H9 (cell line): ENCODE data around the gene SEMA3D. TPM values are rescaled to one million over a fixed set of nuclear protein-coding genes. Genes with fewer than 3 reads are reported as not detected.

Source experiments
- DNase-seq: peaks from one replicate; pipeline ENCODE4 v3.0.0-alpha.2; 2017
- H2AFZ ChIP-seq: one replicate; pipeline ENCODE4 v1.6.1; 2013; ENCODE audit warnings: mild to moderate bottlenecking, low read length, control low read depth, moderate library complexity
- H2AK5ac ChIP-seq: 2 replicates; pipeline ENCODE4 v1.6.1; 2013; ENCODE audit warnings: low read length, control low read depth, mixed read lengths; ENCODE audit not compliant: insufficient read length
- H2BK120ac ChIP-seq: one replicate; pipeline ENCODE4 v1.6.1; 2013; ENCODE audit warnings: low read depth, mild to moderate bottlenecking, low read length, control low read depth, inconsistent platforms; ENCODE audit not compliant: poor library complexity, severe bottlenecking
- H2BK12ac ChIP-seq: 2 replicates; pipeline ENCODE4 v1.6.1; 2013; ENCODE audit warnings: low read length, control low read depth, mixed read lengths, low read depth; ENCODE audit not compliant: insufficient read length
- H2BK15ac ChIP-seq: 2 replicates; pipeline ENCODE4 v1.6.1; 2013; ENCODE audit warnings: low read depth, low read length, control low read depth
- H2BK20ac ChIP-seq: one replicate; pipeline ENCODE4 v1.6.1; 2013; ENCODE audit warnings: low read depth, mild to moderate bottlenecking, low read length, control low read depth, inconsistent platforms; ENCODE audit not compliant: poor library complexity, severe bottlenecking
- H2BK5ac ChIP-seq: 2 replicates; pipeline ENCODE4 v1.6.1; 2013; ENCODE audit warnings: low read length, control low read depth, mixed read lengths; ENCODE audit not compliant: insufficient read length
- H3K14ac ChIP-seq: 2 replicates; pipeline ENCODE4 v1.6.1; 2013; ENCODE audit warnings: low read length, control low read depth; ENCODE audit not compliant: insufficient read depth
- H3K18ac ChIP-seq: 2 replicates; pipeline ENCODE4 v1.6.1; 2013; ENCODE audit warnings: low read depth, mild to moderate bottlenecking, mixed read lengths, low read length, control low read depth; ENCODE audit not compliant: insufficient read length
- H3K23ac ChIP-seq: 2 replicates; pipeline ENCODE4 v1.6.1; 2013; ENCODE audit warnings: low read length, control low read depth, mixed read lengths, low read depth; ENCODE audit not compliant: insufficient read length
- H3K23me2 ChIP-seq: 2 replicates; pipeline ENCODE4 v1.6.1; 2013; ENCODE audit warnings: low read depth, mild to moderate bottlenecking, mixed read lengths, low read length, control low read depth; ENCODE audit not compliant: insufficient read length, poor library complexity, severe bottlenecking
- H3K27ac ChIP-seq: 2 replicates; pipeline ENCODE4 v1.5.1; 2013; ENCODE audit warnings: low read length, control low read depth, mixed read lengths, low read depth; ENCODE audit not compliant: insufficient read length
- H3K27me3 ChIP-seq: 2 replicates; pipeline ENCODE4 v1.6.1; 2013; ENCODE audit warnings: low read length, control low read depth, inconsistent platforms; ENCODE audit not compliant: insufficient read depth
- H3K4ac ChIP-seq: 2 replicates; pipeline ENCODE4 v1.6.1; 2013; ENCODE audit warnings: low read depth, mild to moderate bottlenecking, control low read depth, inconsistent platforms, low read length, moderate library complexity
- H3K4me1 ChIP-seq: 2 replicates; pipeline ENCODE4 v1.6.1; 2013; ENCODE audit warnings: low read length, control low read depth, inconsistent platforms; ENCODE audit not compliant: insufficient read depth
- H3K4me2 ChIP-seq: 2 replicates; pipeline ENCODE4 v1.6.1; 2013; ENCODE audit warnings: low read length, control low read depth, mixed read lengths; ENCODE audit not compliant: insufficient read length, insufficient read depth
- H3K56ac ChIP-seq: 2 replicates; pipeline ENCODE4 v1.6.1; 2013; ENCODE audit warnings: low read depth, mild to moderate bottlenecking, mixed read lengths, low read length, control low read depth; ENCODE audit not compliant: insufficient read length
- H3K79me1 ChIP-seq: 2 replicates; pipeline ENCODE4 v1.6.1; 2013; ENCODE audit warnings: low read depth, mild to moderate bottlenecking, moderate library complexity, low read length, control low read depth, inconsistent platforms; ENCODE audit not compliant: insufficient read depth, poor library complexity, severe bottlenecking
- H3K79me2 ChIP-seq: 2 replicates; pipeline ENCODE4 v1.6.1; 2013; ENCODE audit warnings: low read length, control low read depth, inconsistent platforms; ENCODE audit not compliant: insufficient read depth
- H3K9ac ChIP-seq: 2 replicates; pipeline ENCODE4 v1.6.1; 2013; ENCODE audit warnings: low read length, control low read depth, mixed read lengths; ENCODE audit not compliant: insufficient read length; ENCODE audit errors: extremely low read depth
- H3K9me3 ChIP-seq: one replicate; pipeline ENCODE4 v1.6.1; 2013; ENCODE audit warnings: low read depth, low read length, inconsistent platforms; ENCODE audit not compliant: control insufficient read depth
- H3T11ph ChIP-seq: one replicate; pipeline ENCODE4 v1.6.1; 2013; ENCODE audit warnings: mild to moderate bottlenecking, low read length, control low read depth, inconsistent platforms
- H4K20me1 ChIP-seq: one replicate; pipeline ENCODE4 v1.6.1; 2013; ENCODE audit not compliant: control insufficient read depth, insufficient read length, insufficient read depth
- H4K5ac ChIP-seq: 2 replicates; pipeline ENCODE4 v1.6.1; 2013; ENCODE audit warnings: low read depth, mild to moderate bottlenecking, mixed read lengths, low read length, control low read depth; ENCODE audit not compliant: insufficient read length
- H4K8ac ChIP-seq: replicated peaks from 2 replicates; pipeline ENCODE4 v1.6.1; 2013; ENCODE audit warnings: low read length, control low read depth, mixed read lengths, low read depth; ENCODE audit not compliant: insufficient read length
- H4K91ac ChIP-seq: 2 replicates; pipeline ENCODE4 v1.6.1; 2013; ENCODE audit warnings: low read depth, mild to moderate bottlenecking, moderate library complexity, mixed read lengths, low read length, control low read depth; ENCODE audit not compliant: insufficient read length
- H3K27ac Mint-ChIP-seq, 3 experiments: 2 replicates in 2 of 3; 3 replicates in 1 of 3; pipeline ENCODE4 v1.8.0; 2020 to 2021; ENCODE audit warnings: mixed read lengths in 3 of 3, mild to moderate bottlenecking in 1 of 3, moderate library complexity in 1 of 3
- H3K27me3 Mint-ChIP-seq: 2 replicates; pipeline ENCODE4 v1.8.0; 2021; ENCODE audit warnings: low read depth, mild to moderate bottlenecking, moderate library complexity, mixed read lengths
- H3K36me3 Mint-ChIP-seq, 3 experiments: 2 replicates in 2 of 3; 3 replicates in 1 of 3; pipeline ENCODE4 v1.8.0; 2020 to 2021; ENCODE audit warnings: low read depth in 3 of 3, mixed read lengths in 3 of 3; ENCODE audit not compliant: insufficient read depth in 1 of 3
- H3K4me1 Mint-ChIP-seq, 2 experiments: 2 replicates each; pipeline ENCODE4 v1.8.0; 2020; ENCODE audit warnings: mixed read lengths in 2 of 2
- H3K4me3 Mint-ChIP-seq, 2 experiments: 2 replicates in 1 of 2; 3 replicates in 1 of 2; pipeline ENCODE4 v1.8.0; 2020 to 2021; ENCODE audit warnings: mild to moderate bottlenecking in 2 of 2, mixed read lengths in 2 of 2, moderate library complexity in 1 of 2
- H3K9me3 Mint-ChIP-seq, 2 experiments: 2 replicates in 1 of 2; 3 replicates in 1 of 2; pipeline ENCODE4 v1.8.0; 2020; ENCODE audit warnings: mild to moderate bottlenecking in 2 of 2, mixed read lengths in 2 of 2, moderate library complexity in 1 of 2
- CTCF ChIP-seq: fragments of 200-600 bp; sonication (generic); conservative IDR thresholded peaks from 3 replicates; pipeline ENCODE4 v1.8.0; 2021; ENCODE audit warnings: antibody characterized with exemption, mild to moderate bottlenecking
- WGBS: extraction: QIAGEN DNeasy Blood & Tissue Kit; methylation state at CpG from one replicate; pipeline ENCODE4 v1.1.7; 2013; ENCODE audit warnings: missing lambda C conversion rate, low lambda C conversion rate, mixed read lengths; ENCODE audit not compliant: insufficient read length; ENCODE audit errors: extremely low coverage; 5-methylcytosine and 5-hydroxymethylcytosine counted together
- total RNA-seq: library from RNA; stranded (reverse); gene quantifications from 2 replicates; pipeline ENCODE4 v1.2.1, GENCODE V29; 2021

The SEMA3D gene
- total RNA-seq, 1 experiment from 2014 or later: 5.4 TPM

DNA sequence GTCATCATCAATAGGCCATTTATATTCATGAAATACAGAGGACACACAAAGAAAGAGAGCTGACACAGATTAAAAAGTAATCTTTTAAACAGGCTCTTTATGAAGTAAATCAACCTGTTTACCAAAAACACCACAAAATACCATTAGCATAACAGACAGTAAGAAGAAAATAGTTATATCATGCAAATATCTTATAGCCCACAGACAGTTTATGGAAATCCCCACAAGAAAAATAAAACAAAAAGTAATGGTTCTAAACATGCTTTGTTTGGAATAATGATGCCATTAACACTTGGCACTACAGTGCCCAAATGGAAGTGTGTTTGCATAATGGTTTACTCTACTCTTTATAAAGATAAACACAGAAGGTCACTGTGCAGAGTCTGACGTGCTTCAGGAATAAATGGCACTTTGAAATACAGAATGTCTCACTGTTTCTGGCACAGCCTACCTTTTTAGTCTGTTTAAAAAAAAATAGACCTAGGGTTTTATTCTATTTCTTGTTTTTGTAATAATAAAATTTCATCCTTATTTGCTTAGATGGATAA lies 30.1 kb downstream of the SEMA3D start:
- H3K14ac ChIP-seq: no peak overlapping the region
- H2BK20ac ChIP-seq: no peak overlapping the region
- H2BK12ac ChIP-seq: no peak overlapping the region
- H2AK5ac ChIP-seq: no peak overlapping the region
- no peak overlapping the region for H2BK15ac ChIP-seq
- H3K9me3 ChIP-seq: peaks cover 7% of the 10 kb centered on the region
- no peaks in the 10 kb centered on the region for H3K27me3 ChIP-seq
- no peak overlapping the region for H3K18ac ChIP-seq
- DNase-seq: no peak
- H4K5ac ChIP-seq: no peak overlapping the region
- H3K79me2 ChIP-seq: no peaks in the 10 kb centered on the region
- H3K56ac ChIP-seq: no peak overlapping the region
- H3K4me1 ChIP-seq: no peaks in the 10 kb centered on the region
- H2BK120ac ChIP-seq: no peak overlapping the region
- H3K23me2 ChIP-seq: no peaks in the 10 kb centered on the region
- H3T11ph ChIP-seq: no peak overlapping the region
- H3K27ac ChIP-seq: no peak overlapping the region
- H3K4me1 Mint-ChIP-seq: peaks cover 14 to 15% of the 10 kb centered on the region in 2 experiments
- WGBS: no CpG with 5 or more reads among the region's 1 CpG
- no peaks in the 10 kb centered on the region for H3K79me1 ChIP-seq
- H4K91ac ChIP-seq: no peak overlapping the region
- H3K23ac ChIP-seq: no peak overlapping the region
- H2AFZ ChIP-seq: no peak overlapping the region
- H3K4ac ChIP-seq: no peak overlapping the region
- no peak overlapping the region for H3K4me3 Mint-ChIP-seq
- no peaks in the 10 kb centered on the region for H3K27me3 Mint-ChIP-seq
- H3K27ac Mint-ChIP-seq: no peak overlapping the region
- H3K9me3 Mint-ChIP-seq: peaks cover 12 to 15% of the 10 kb centered on the region in 2 experiments
- no peak overlapping the region for H3K9ac ChIP-seq
- H3K36me3 Mint-ChIP-seq: peaks cover 8 to 18% (median 11%) of the 10 kb centered on the region in 3 experiments
- no peak overlapping the region for H4K8ac ChIP-seq
- no peak overlapping the region for H3K4me2 ChIP-seq
- H4K20me1 ChIP-seq: no peaks in the 10 kb centered on the region
- no peak overlapping the region for H2BK5ac ChIP-seq
- no peak for TF ChIP-seq CTCF
